Lower lobe of right lung (tissue), 2 donors: ENCODE results near the gene GAS2L1. TPM values are rescaled to one million over a fixed set of nuclear protein-coding genes. Genes with fewer than 3 reads are reported as not detected.

Experiments used
- ATAC-seq, 2 donors: fragments of 200-7000 bp; cut with Tn5 transposase; one replicate each; pipeline ENCODE4 v1.9.1; 2020 to 2022; ENCODE audit warnings: mild to moderate bottlenecking in 2 of 2, moderate library complexity in 2 of 2
- DNase-seq: peaks from one replicate; pipeline ENCODE4 v3.0.0-alpha.2; 2020
- H3K27ac ChIP-seq: fragments of 200-600 bp; one replicate; pipeline ENCODE4 v1.8.0; 2022
- H3K27me3 ChIP-seq: fragments of 200-600 bp; one replicate; pipeline ENCODE4 v1.8.0; 2022; ENCODE audit warnings: low read depth
- H3K36me3 ChIP-seq: fragments of 200-600 bp; one replicate; pipeline ENCODE4 v1.8.0; 2022; ENCODE audit warnings: mild to moderate bottlenecking
- H3K4me1 ChIP-seq: fragments of 200-600 bp; one replicate; pipeline ENCODE4 v1.8.0; 2022
- H3K4me3 ChIP-seq: fragments of 200-600 bp; one replicate; pipeline ENCODE4 v1.8.0; 2022; ENCODE audit warnings: mild to moderate bottlenecking
- H3K9me3 ChIP-seq: fragments of 200-600 bp; one replicate; pipeline ENCODE4 v1.8.0; 2022
- intact Hi-C: fragments of 100-400 bp; cut with DNase I; formaldehyde crosslinking; loops from one replicate; pipeline ENCODE4 v1.11.0; 2022
- total RNA-seq: library from RNA; stranded (reverse); fragmentation: NEBNext Ultra II Directional; extraction: Animal tissue kit (Norgen Biotek cat#: 25700); gene quantifications from one replicate; pipeline ENCODE4 v1.2.1, GENCODE V29; 2021
- TF ChIP-seq, protein P1 (sequence below): fragments of 200-600 bp; IDR thresholded peaks from one replicate; pipeline ENCODE4 v1.8.0; 2022; ENCODE audit warnings: antibody characterized with exemption, mild to moderate bottlenecking
- donor health status: DM: no; HTN: yes; CAD: no; lungs with severe emphysema.

Gene GAS2L1
- total RNA-seq, 1 donor from 2014 or later, result 29.9 TPM

DNA sequence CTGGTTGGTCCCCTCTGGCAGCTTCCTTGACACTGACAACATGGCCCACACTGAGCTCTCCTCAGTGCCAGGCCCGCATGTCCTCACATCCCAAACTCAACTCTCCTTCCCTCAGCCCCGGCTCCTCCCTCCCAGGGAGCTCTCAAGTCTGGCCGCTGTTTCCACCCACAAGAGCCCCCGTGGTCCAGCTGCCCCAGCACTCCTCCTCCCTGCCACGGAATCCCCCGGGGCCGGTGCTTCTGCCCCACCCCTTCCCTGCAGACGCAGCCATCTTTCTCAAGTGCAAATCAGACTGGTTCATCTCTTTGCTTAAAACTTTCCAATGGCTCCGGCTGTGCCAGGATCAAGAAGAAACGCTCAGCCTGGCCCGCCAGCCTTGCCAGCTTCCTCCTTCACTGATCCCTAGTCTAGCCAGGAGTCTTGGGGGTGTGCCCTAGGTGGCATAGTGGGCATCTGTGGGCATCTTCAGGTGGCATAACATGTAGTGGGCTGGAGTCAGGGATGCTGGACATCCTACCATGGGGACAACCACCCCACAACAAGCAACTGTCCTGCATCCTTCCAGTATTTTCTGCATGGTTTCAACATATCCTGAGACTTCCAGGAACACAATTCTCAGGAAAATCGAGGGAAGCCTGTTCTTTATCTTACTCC, 31.3 kb downstream of the GAS2L1 start:
- peaks cover 100% of the 10 kb centered on the region for H3K36me3 ChIP-seq
- intact Hi-C loops, result no loop called here
- no peaks in the 10 kb centered on the region for H3K27me3 ChIP-seq
- ATAC-seq (no peak), DNase-seq (no peak)
- no peak overlapping the region for H3K27ac ChIP-seq
- H3K9me3 ChIP-seq, result no peaks in the 10 kb centered on the region
- no peak overlapping the region for H3K4me3 ChIP-seq
- TF ChIP-seq, protein P1, sequence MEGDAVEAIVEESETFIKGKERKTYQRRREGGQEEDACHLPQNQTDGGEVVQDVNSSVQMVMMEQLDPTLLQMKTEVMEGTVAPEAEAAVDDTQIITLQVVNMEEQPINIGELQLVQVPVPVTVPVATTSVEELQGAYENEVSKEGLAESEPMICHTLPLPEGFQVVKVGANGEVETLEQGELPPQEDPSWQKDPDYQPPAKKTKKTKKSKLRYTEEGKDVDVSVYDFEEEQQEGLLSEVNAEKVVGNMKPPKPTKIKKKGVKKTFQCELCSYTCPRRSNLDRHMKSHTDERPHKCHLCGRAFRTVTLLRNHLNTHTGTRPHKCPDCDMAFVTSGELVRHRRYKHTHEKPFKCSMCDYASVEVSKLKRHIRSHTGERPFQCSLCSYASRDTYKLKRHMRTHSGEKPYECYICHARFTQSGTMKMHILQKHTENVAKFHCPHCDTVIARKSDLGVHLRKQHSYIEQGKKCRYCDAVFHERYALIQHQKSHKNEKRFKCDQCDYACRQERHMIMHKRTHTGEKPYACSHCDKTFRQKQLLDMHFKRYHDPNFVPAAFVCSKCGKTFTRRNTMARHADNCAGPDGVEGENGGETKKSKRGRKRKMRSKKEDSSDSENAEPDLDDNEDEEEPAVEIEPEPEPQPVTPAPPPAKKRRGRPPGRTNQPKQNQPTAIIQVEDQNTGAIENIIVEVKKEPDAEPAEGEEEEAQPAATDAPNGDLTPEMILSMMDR, result no peak
- peaks cover 7% of the 10 kb centered on the region for H3K4me1 ChIP-seq

DNA sequence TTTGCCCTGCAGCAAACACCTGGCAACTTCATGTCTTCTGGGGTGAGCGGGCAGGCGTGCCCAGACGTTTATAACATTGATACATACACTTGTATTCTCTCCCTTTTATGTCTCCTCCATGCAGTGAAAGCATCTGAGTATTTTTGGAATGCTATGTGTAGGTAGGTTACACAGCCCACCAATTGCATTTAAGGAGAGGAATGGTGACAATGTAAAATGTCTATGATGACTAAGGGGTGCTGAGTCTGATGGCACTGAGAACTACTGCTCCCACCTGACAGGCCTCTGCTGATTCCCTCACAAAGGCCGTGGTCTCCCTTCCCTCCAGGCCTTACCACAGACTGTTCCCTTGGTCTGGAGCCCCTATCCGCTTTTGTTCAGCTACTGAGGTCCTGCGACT, 31.9 kb downstream of the GAS2L1 start:
- no peak for ATAC-seq
- no peak for DNase-seq
- intact Hi-C loops, result no loop called here
- peaks cover 9% of the 10 kb centered on the region for H3K4me1 ChIP-seq
- H3K27ac ChIP-seq, result no peak overlapping the region
- peaks cover 100% of the 10 kb centered on the region for H3K36me3 ChIP-seq
- TF ChIP-seq, protein P1, result no peak
- no peaks in the 10 kb centered on the region for H3K27me3 ChIP-seq
- no peak overlapping the region for H3K4me3 ChIP-seq
- no peaks in the 10 kb centered on the region for H3K9me3 ChIP-seq

DNA sequence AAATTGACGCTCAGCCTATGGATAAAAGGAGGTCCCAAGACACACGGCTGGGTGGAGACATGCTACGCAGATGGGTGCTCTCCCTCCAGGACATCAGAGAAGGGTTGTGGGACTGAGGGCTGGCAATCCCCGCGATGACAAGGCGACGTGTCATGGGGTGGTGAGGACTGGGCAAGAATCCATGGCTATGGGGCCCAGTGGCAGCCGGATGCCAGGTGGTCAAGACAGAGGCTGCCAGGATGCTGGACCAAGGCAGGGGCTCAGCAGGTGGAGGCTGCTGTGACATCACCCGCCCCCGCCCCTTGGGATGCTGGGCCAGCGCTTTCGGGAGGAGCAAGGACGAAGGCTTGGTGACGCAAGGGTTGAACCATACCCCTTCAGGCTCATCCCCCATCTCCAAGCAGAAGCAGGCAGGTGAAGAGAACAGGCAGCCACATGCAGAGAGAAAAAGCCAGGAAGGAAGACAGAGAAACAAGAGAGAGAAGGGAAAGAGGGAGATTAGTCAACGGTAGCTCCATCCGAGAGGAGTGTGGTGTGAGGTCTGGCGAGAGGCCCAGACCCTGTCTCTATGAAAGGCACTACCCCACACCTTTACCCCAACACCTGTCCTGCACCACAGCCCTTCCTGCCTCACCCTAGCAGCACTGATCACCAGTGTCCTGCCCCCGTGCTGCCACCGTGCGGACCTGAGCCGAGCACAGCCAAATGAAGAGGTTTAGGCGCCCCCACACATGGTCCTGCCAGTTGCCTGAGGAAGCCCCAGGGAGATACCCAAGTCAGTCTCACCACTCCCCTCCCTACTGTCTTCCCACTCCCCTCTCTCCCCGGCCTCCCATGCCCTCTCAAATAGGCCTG, 33.2 kb downstream of the GAS2L1 start:
- H3K27ac ChIP-seq, result no peak overlapping the region
- peaks cover 100% of the 10 kb centered on the region for H3K36me3 ChIP-seq
- intact Hi-C loops, result no loop called here
- peaks cover 9% of the 10 kb centered on the region for H3K4me1 ChIP-seq
- TF ChIP-seq, protein P1, result no peak
- ATAC-seq (no peak), DNase-seq (no peak)
- H3K4me3 ChIP-seq, result no peak overlapping the region
- no peaks in the 10 kb centered on the region for H3K27me3 ChIP-seq
- no peaks in the 10 kb centered on the region for H3K9me3 ChIP-seq

DNA sequence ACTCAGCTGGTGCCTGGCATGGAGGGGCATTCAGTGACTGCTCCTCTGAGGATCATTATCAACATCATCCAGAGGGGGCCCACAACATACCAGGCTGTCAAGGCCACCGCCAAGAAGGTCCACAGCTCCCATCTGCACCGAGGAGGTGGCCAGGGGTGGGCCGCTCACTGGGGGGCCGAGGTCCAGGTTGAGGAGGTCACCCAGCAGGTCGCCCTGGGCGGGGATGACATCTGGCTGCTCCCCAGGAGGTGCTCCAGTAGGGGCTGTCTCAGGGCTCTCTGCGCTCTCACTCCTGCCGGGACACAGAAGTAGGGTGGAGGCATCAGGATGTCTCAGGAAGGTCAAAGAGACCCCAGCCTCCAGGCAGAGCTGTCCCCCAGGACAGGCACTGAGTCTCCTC, 34.1 kb downstream of the GAS2L1 start:
- intact Hi-C loops, result no loop called here
- peaks cover 100% of the 10 kb centered on the region for H3K36me3 ChIP-seq
- peaks cover 9% of the 10 kb centered on the region for H3K4me1 ChIP-seq
- no peak overlapping the region for H3K4me3 ChIP-seq
- DNase-seq, result no peak
- no peaks in the 10 kb centered on the region for H3K27me3 ChIP-seq
- TF ChIP-seq, protein P1, result no peak
- no peak overlapping the region for H3K27ac ChIP-seq
- no peak for ATAC-seq
- no peaks in the 10 kb centered on the region for H3K9me3 ChIP-seq

DNA sequence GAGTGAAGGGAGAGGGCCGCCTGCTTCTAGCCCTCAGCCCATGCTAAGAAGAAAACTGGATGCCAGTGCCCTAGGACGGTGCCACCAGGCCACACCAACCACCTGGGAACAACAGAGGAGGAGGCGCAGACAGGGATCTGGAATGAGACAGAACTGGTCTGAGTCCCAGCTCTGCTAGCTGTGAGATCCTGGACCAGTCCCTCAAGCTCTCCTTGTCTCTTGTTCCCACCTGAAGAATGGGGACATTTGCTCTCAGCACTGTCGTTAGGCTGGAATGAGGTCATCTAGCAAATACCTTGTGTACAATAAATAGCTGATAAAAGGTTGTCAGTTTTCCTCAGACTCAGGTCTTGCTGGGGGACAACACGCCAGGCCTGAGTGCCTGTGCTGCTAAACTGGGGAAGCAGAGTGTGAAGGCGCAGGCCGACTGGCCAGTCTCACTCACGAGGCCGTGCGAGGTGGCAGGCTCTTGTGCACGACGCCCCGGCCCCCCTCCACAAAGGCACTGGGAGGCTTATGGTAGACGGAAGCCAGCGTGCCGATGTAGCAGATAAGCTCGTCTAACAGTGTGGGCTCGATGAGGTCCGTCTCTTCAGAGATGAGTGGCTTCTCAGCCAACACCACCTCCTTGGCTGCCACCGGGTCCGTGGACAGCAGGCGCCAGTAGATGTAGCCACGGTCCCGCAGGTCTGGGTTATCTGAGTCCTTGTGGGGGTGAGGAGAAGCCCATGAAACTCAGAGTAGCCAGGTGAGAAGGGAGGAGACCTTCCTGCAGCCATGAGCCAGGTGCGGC, 34.8 kb downstream of the GAS2L1 start:
- Histone ChIP-seq H3K27me3 (no peaks in the 10 kb centered on the region), H3K4me1 (peaks cover 9% of the 10 kb centered on the region), H3K4me3 (no peak overlapping the region), H3K9me3 (no peaks in the 10 kb centered on the region), H3K36me3 (peaks cover 99% of the 10 kb centered on the region), H3K27ac (no peak overlapping the region)
- intact Hi-C loops, result no loop called here
- DNase-seq, result no peak
- TF ChIP-seq, protein P1, result no peak
- ATAC-seq, result no peak
